Measurements from ENCODE around the gene XIRP1.

DNA sequence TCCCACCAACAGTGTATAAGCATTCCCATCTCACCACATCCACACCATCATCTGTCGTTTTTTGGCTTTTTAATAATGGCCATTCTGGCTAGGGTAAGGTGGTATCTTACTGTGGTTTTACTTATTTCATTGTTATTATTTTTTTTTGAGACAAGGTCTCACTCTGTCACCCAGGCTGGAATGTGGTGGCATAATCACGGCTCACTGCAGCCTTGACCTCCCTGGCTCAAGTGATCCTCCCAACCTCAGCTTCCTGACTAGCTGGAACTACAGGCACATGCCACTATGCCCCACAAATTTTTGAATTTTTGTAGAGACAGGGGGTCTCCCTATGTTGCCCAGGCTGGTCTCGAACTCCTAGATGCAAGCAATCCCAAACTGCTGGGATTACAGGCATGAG is 28.0 kb downstream of the XIRP1 start:
- TF ChIP-seq EP300 (IDR thresholded peaks at IDR 0.05): no peak
- no peak for TF ChIP-seq CTCF (IDR thresholded peaks at IDR 0.05)
- TF ChIP-seq POLR2A (IDR thresholded peaks at IDR 0.05; ENCODE audit: low read depth): no peak
- no peak for TF ChIP-seq POLR2AphosphoS5 (IDR thresholded peaks at IDR 0.05)
